DOHH2 (cell line): ENCODE measurements around the gene PML.

Source experiments
- EZH2phosphoT487 ChIP-seq: fragments of 200-600 bp; sonication (generic); IDR thresholded peaks from 2 replicates; pipeline ENCODE4 v1.6.1; 2017; ENCODE audit warnings: borderline replicate concordance, mild to moderate bottlenecking, antibody characterized with exemption, low read length, moderate library complexity, mixed read lengths
- TF ChIP-seq, protein P1 (sequence below): fragments of 200-600 bp; sonication (generic); IDR thresholded peaks from one replicate; pipeline ENCODE4 v1.5.1; 2014; ENCODE audit warnings: antibody characterized with exemption, mild to moderate bottlenecking, low read depth, low read length; ENCODE audit not compliant: poor library complexity, severe bottlenecking

- TF ChIP-seq, protein P1, sequence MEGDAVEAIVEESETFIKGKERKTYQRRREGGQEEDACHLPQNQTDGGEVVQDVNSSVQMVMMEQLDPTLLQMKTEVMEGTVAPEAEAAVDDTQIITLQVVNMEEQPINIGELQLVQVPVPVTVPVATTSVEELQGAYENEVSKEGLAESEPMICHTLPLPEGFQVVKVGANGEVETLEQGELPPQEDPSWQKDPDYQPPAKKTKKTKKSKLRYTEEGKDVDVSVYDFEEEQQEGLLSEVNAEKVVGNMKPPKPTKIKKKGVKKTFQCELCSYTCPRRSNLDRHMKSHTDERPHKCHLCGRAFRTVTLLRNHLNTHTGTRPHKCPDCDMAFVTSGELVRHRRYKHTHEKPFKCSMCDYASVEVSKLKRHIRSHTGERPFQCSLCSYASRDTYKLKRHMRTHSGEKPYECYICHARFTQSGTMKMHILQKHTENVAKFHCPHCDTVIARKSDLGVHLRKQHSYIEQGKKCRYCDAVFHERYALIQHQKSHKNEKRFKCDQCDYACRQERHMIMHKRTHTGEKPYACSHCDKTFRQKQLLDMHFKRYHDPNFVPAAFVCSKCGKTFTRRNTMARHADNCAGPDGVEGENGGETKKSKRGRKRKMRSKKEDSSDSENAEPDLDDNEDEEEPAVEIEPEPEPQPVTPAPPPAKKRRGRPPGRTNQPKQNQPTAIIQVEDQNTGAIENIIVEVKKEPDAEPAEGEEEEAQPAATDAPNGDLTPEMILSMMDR = no peak
- no peak for TF ChIP-seq EZH2phosphoT487
Measured at GRCh38 chr15:74034206-74034755, 39.8 kb downstream of the PML start.
